Lower leg skin (tissue), 3 donors: ENCODE results near the gene N4BP2L2.

Source experiments
- POLR2A ChIP-seq, 2 donors: fragments of 450-650 bp; IDR thresholded peaks; one replicate each; pipeline ENCODE4 v1.6.1; 2016 to 2017; ENCODE audit warnings: antibody characterized with exemption in 2 of 2, mild to moderate bottlenecking in 1 of 2, moderate library complexity in 1 of 2
- TF ChIP-seq, protein P1 (sequence below), 3 donors: fragments of 450-650 bp; IDR thresholded peaks; one replicate each; pipeline ENCODE4 v1.5.1; 2016; ENCODE audit warnings: antibody characterized with exemption in 3 of 3, mild to moderate bottlenecking in 3 of 3, moderate library complexity in 2 of 3

DNA sequence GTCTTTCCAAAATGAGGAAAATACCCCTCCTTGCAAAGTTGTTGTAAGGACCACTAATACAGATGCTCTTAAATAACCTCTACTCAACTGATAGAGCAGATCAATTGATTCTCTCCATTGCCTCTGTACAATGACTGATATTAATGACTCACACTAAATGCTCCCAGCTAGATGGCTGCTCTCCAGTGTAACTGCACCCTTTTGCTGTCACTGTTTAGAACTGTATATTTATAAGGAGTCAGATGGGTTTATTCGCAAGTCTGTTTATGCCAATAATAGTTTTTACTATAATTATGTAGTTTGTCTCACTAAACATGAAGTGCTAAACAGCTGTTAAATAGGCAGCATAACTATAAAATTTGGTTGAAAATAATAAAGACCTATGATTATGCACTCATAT, 89.6 kb downstream of the N4BP2L2 start:
- TF ChIP-seq, protein P1, sequence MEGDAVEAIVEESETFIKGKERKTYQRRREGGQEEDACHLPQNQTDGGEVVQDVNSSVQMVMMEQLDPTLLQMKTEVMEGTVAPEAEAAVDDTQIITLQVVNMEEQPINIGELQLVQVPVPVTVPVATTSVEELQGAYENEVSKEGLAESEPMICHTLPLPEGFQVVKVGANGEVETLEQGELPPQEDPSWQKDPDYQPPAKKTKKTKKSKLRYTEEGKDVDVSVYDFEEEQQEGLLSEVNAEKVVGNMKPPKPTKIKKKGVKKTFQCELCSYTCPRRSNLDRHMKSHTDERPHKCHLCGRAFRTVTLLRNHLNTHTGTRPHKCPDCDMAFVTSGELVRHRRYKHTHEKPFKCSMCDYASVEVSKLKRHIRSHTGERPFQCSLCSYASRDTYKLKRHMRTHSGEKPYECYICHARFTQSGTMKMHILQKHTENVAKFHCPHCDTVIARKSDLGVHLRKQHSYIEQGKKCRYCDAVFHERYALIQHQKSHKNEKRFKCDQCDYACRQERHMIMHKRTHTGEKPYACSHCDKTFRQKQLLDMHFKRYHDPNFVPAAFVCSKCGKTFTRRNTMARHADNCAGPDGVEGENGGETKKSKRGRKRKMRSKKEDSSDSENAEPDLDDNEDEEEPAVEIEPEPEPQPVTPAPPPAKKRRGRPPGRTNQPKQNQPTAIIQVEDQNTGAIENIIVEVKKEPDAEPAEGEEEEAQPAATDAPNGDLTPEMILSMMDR (IDR thresholded peaks at IDR 0.05), result no peak
- no peak for TF ChIP-seq POLR2A (IDR thresholded peaks at IDR 0.05)
